ENCODE measurements around the gene DCXR. TPM values are rescaled to one million over a fixed set of nuclear protein-coding genes. Genes with fewer than 3 reads are reported as not detected.

DCXR gene
- total RNA-seq, 1 experiment from 2014 or later = 87.8 TPM

DNA sequence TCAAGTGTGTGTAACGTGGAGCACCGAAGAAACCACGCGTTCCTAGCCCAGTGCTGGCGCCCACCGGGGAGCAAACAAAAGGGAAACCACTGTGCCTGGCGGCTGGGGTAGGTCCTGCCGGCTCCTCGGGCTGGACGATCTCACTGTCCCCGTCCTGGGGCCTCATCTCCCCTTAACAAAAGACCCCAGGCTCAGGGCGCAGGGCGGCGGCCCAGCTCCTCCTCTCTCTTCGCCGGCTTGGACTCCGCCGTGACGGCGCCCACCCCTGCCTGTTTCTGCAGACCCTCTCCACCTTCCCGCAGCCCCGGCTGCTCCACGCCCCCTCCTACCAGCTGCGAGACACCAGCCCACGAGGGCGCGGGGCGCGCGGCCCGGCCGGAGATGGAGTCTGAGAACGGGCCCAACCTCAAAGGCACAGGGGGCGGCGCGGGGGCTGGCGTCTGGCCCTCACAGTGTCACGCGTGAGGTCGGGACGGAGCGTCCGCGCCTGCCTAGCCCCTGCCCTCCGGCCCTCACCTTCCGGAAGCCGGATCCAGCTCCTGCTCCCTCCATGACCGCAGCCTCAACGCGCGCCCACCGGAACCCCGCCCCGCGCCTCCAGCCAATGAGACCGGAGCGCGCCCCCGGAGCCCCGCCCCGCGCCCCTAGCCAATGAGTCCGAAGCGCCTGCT lies 15.1 kb downstream of the DCXR start, which contains the start of gene CENPX:
Gene CENPX (minus strand): TSS at position 569 of the 671 bp plus-strand sequence. CDS start 17 bp downstream, at position 552.
- Mint-ChIP-seq H3K4me3 (ENCODE audit: low read depth, unreplicated experiment) (peak within 1 kb of the TSS; percentile 81), H3K36me3 (ENCODE audit: insufficient read depth, unreplicated experiment) (peaks cover 66% of the 10 kb centered on the region), H3K27me3 (ENCODE audit: unreplicated experiment) (no peaks in the 10 kb centered on the region), H3K27ac (ENCODE audit: unreplicated experiment) (peak within 1 kb of the TSS; percentile 76), H3K4me1 (ENCODE audit: low read depth, unreplicated experiment) (peaks cover 8% of the 10 kb centered on the region), H3K9me3 (ENCODE audit: low read depth, unreplicated experiment) (no peaks in the 10 kb centered on the region)
- intact Hi-C loops (cut with micrococcal nuclease; ENCODE audit: unreplicated experiment) = loop anchor here (2.0 to 5.0 kb wide), 2 partner anchors 68 to 130 kb away; no protein-coding TSS in a partner anchor
- no TSS peak for BruUV-seq (replicated peaks)
- CTCF ChIA-PET = interaction anchor here (0.6 to 4.6 kb wide), 14 partner anchors 14 to 232 kb away, joined by 3 to 45 read pairs (median 4); partner anchors contain the start of genes DCXR and NOTUM
- TF ChIP-seq, protein P1, sequence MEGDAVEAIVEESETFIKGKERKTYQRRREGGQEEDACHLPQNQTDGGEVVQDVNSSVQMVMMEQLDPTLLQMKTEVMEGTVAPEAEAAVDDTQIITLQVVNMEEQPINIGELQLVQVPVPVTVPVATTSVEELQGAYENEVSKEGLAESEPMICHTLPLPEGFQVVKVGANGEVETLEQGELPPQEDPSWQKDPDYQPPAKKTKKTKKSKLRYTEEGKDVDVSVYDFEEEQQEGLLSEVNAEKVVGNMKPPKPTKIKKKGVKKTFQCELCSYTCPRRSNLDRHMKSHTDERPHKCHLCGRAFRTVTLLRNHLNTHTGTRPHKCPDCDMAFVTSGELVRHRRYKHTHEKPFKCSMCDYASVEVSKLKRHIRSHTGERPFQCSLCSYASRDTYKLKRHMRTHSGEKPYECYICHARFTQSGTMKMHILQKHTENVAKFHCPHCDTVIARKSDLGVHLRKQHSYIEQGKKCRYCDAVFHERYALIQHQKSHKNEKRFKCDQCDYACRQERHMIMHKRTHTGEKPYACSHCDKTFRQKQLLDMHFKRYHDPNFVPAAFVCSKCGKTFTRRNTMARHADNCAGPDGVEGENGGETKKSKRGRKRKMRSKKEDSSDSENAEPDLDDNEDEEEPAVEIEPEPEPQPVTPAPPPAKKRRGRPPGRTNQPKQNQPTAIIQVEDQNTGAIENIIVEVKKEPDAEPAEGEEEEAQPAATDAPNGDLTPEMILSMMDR (IDR thresholded peaks at IDR 0.05; ENCODE audit: unreplicated experiment) = no peak
- DNase-seq = no peak

DNA sequence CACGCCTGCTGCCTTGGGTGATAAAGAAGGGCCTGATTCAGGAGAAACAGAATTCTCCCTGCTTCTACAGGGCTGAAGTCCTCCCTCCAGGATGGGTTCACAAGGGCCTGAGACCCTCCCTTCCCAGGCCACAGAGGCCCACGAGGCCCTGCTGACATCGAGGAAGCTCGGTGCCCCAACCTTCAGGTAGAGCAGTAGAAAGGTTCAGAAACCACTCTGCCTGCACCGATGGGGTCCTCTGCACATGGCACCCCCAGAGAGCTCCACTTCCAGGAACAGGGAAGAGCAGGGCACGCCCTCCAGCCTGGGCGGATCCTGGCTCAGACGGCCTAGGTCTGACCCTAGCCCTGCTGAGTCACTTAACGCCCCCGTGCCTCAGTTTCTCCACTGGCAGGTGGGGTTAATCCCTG lies 15.6 kb downstream of the DCXR start:
- TF ChIP-seq, protein P1 (IDR thresholded peaks at IDR 0.05; ENCODE audit: unreplicated experiment) = no peak
- Mint-ChIP-seq H3K4me3 (ENCODE audit: low read depth, unreplicated experiment) (peak overlapping the region; percentile 81), H3K4me1 (ENCODE audit: low read depth, unreplicated experiment) (peaks cover 8% of the 10 kb centered on the region), H3K27ac (ENCODE audit: unreplicated experiment) (peak overlapping the region; percentile 30), H3K9me3 (ENCODE audit: low read depth, unreplicated experiment) (no peaks in the 10 kb centered on the region), H3K27me3 (ENCODE audit: unreplicated experiment) (no peaks in the 10 kb centered on the region), H3K36me3 (ENCODE audit: insufficient read depth, unreplicated experiment) (peaks cover 65% of the 10 kb centered on the region)
- intact Hi-C loops (cut with micrococcal nuclease; ENCODE audit: unreplicated experiment) = loop anchor here (2.0 to 5.0 kb wide), 3 partner anchors 61 to 130 kb away; partner anchors contain the start of gene NOTUM
- DNase-seq = no peak
- BruUV-seq (replicated peaks) = no TSS peak
- CTCF ChIA-PET = interaction anchor here (1.3 to 4.6 kb wide), 4 partner anchors 16 to 67 kb away, joined by 3 to 45 read pairs (median 14); partner anchors contain the start of genes DCXR and NOTUM

DNA sequence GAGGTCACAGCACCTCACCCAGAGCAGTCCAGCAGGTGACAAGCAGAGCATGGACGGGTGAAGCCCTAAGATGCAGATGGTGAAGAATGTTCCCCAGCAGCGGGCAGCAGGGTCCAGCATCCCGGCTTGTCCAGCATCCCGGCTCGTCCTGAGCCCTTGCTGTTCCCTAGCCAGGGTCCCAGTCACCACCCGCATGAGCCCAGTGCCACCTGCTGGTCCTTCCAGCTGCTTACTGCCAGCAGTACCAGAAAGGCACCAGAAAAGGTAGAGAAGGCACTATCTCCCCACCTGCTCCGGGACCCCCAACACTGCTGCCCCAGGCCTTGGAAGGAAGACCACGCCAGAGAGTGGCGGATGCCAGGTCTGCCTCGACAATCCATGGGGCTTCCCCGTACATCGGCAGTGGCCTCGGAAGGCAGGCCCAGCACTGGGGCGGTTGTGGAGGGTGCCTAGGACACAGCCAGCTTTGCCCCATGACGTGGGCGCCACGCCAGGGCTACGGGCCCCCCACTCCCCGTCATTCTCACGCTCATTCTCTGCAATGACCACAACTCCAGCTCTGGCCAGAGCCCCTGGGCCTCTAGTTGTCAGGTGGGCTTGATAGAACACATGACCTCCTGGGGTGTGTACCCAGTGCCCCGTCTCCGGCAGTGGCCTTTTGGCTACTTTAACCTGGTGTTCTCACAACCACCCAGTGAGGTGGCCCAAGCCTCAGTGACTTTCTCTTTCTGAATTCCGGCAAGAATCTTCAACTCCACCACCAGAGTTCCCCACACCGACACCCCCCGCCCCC lies 16.2 kb downstream of the DCXR start:
- DNase-seq = peak; percentile 84
- intact Hi-C loops (cut with micrococcal nuclease; ENCODE audit: unreplicated experiment) = loop anchor here (2.0 to 5.0 kb wide), 2 partner anchors 61 to 131 kb away; partner anchors contain the start of gene NOTUM
- TF ChIP-seq, protein P1 (IDR thresholded peaks at IDR 0.05; ENCODE audit: unreplicated experiment) = peak; percentile 81
- BruUV-seq (replicated peaks) = TSS peak; percentile 45
- Mint-ChIP-seq H3K9me3 (ENCODE audit: low read depth, unreplicated experiment) (no peaks in the 10 kb centered on the region), H3K4me3 (ENCODE audit: low read depth, unreplicated experiment) (peak overlapping the region; percentile 81), H3K36me3 (ENCODE audit: insufficient read depth, unreplicated experiment) (peaks cover 63% of the 10 kb centered on the region), H3K27ac (ENCODE audit: unreplicated experiment) (peak overlapping the region; percentile 30), H3K4me1 (ENCODE audit: low read depth, unreplicated experiment) (peaks cover 8% of the 10 kb centered on the region), H3K27me3 (ENCODE audit: unreplicated experiment) (no peaks in the 10 kb centered on the region)
- CTCF ChIA-PET = interaction anchor here (1.3 to 4.6 kb wide), 3 partner anchors 16 to 61 kb away, joined by 3 to 45 read pairs (median 24); partner anchors contain the start of genes DCXR and NOTUM

DNA sequence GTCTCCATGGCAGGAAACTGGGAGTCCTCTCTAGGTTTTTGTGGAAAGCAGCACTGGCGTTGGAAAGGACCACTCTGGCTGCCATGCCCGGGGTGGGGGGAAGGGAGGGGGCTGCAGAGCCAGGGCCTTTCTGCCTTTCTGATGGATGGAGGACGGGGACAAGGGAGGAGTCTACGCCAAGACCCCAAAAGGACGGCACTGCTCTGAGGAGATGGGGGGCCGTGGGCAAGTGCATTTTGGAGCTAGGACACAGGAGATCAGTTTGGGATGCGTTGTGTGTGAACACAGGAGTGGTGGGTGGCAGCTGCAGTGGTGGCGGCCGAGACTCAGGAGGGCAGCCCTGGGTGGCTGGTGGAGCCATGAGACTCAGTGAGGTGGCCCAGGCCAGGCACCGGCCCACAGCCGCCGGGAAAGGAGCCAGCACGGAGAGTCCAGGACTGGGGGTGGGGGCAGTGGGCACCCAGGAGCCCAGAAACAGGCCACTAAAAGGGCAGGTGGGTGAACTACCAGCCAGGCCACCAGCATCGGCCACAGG lies 16.9 kb downstream of the DCXR start:
- BruUV-seq (replicated peaks) = no TSS peak
- intact Hi-C loops (cut with micrococcal nuclease; ENCODE audit: unreplicated experiment) = loop anchor here (2.0 to 5.0 kb wide), 2 partner anchors 60 to 132 kb away; partner anchors contain the start of gene NOTUM
- TF ChIP-seq, protein P1 (IDR thresholded peaks at IDR 0.05; ENCODE audit: unreplicated experiment) = no peak
- H3K36me3 Mint-ChIP-seq (ENCODE audit: insufficient read depth, unreplicated experiment) = peaks cover 63% of the 10 kb centered on the region
- peak overlapping the region; percentile 47 for H3K4me3 Mint-ChIP-seq (ENCODE audit: low read depth, unreplicated experiment)
- DNase-seq = no peak
- no peaks in the 10 kb centered on the region for H3K9me3 Mint-ChIP-seq (ENCODE audit: low read depth, unreplicated experiment)
- H3K27ac Mint-ChIP-seq (ENCODE audit: unreplicated experiment) = no peak overlapping the region
- H3K4me1 Mint-ChIP-seq (ENCODE audit: low read depth, unreplicated experiment) = peaks cover 8% of the 10 kb centered on the region
- H3K27me3 Mint-ChIP-seq (ENCODE audit: unreplicated experiment) = no peaks in the 10 kb centered on the region
- CTCF ChIA-PET = interaction anchor here (1.0 to 4.6 kb wide), 4 partner anchors 17 to 94 kb away, joined by 3 to 45 read pairs (median 14); partner anchors contain the start of genes DCXR and NOTUM
